WTC11 (cell line): Measurements from ENCODE around the gene TRPV2. TPM values are rescaled to one million over a fixed set of nuclear protein-coding genes. Genes with fewer than 3 reads are reported as not detected.
A peak's percentile ranks its signal among the peaks of the same experiment; 100 is the strongest.

Experiments
- ATAC-seq: fragments of 200-7000 bp; cut with Tn5 transposase; 2 replicates; pipeline ENCODE4 v1.10.0; 2021; ENCODE audit warnings: mild to moderate bottlenecking, moderate library complexity
- CTCF ChIA-PET: fragments of 300-600 bp; sonication (Branson Sonifier 250); formaldehyde crosslinking; loops from one replicate; lab custom pipeline; 2021; ENCODE audit warnings: antibody characterized with exemption; lab: Charles Lee
- POLR2A ChIA-PET: fragments of 350-600 bp; sonication (Branson Sonifier 250); formaldehyde crosslinking; loops from one replicate; lab custom pipeline; 2021; ENCODE audit warnings: antibody characterized with exemption; lab: Charles Lee
- DNase-seq: peaks from one replicate; pipeline ENCODE4 v3.0.0; 2021; ENCODE audit warnings: low spot score
- H3K27ac Mint-ChIP-seq: 2 replicates; pipeline ENCODE4 v1.8.0; 2021; ENCODE audit warnings: mixed read lengths
- H3K27me3 Mint-ChIP-seq: 2 replicates; pipeline ENCODE4 v1.8.0; 2021; ENCODE audit warnings: low read depth, mild to moderate bottlenecking, moderate library complexity, mixed read lengths
- H3K36me3 Mint-ChIP-seq: 2 replicates; pipeline ENCODE4 v1.8.0; 2021; ENCODE audit warnings: mixed read lengths
- H3K4me1 Mint-ChIP-seq: 2 replicates; pipeline ENCODE4 v1.8.0; 2022; ENCODE audit warnings: mixed read lengths
- H3K4me3 Mint-ChIP-seq: 2 replicates; pipeline ENCODE4 v1.8.0; 2021; ENCODE audit warnings: mild to moderate bottlenecking, moderate library complexity, mixed read lengths
- H3K9me3 Mint-ChIP-seq: 2 replicates; pipeline ENCODE4 v1.8.0; 2021; ENCODE audit warnings: mixed read lengths
- CTCF ChIP-seq: fragments of 200-600 bp; IDR thresholded peaks from 2 replicates; pipeline ENCODE4 v1.8.0; 2022; ENCODE audit warnings: antibody characterized with exemption
- ETV6 ChIP-seq: sonication (generic); formaldehyde crosslinking; IDR thresholded peaks from 2 replicates; pipeline ENCODE4 v1.8.1; 2022; ENCODE audit warnings: mild to moderate bottlenecking, missing genetic modification reagents
- GABPB1 ChIP-seq: sonication (generic); formaldehyde crosslinking; IDR thresholded peaks from 2 replicates; pipeline ENCODE4 v1.8.1; 2023; ENCODE audit warnings: mild to moderate bottlenecking, missing genetic modification reagents
- GTF2I ChIP-seq: fragments of 250-450 bp; sonication (Bioruptor Pico); conservative IDR thresholded peaks from 2 replicates; pipeline ENCODE4 v1.4.0; 2021; ENCODE audit warnings: mild to moderate bottlenecking
- JUN ChIP-seq: sonication (generic); formaldehyde crosslinking; IDR thresholded peaks from 2 replicates; pipeline ENCODE4 v1.8.0; 2023; ENCODE audit warnings: mild to moderate bottlenecking, missing genetic modification reagents
- MAX ChIP-seq: sonication (generic); formaldehyde crosslinking; IDR thresholded peaks from 2 replicates; pipeline ENCODE4 v1.8.0; 2022; ENCODE audit warnings: mild to moderate bottlenecking, missing genetic modification reagents
- NFE2L1 ChIP-seq: sonication (generic); formaldehyde crosslinking; IDR thresholded peaks from 2 replicates; pipeline ENCODE4 v1.8.1; 2023; ENCODE audit warnings: missing genetic modification reagents
- NR3C1 ChIP-seq: sonication (generic); formaldehyde crosslinking; conservative IDR thresholded peaks from 2 replicates; pipeline ENCODE4 v1.8.1; 2023; ENCODE audit warnings: low read depth, mild to moderate bottlenecking, missing genetic modification reagents
- PRRX2 ChIP-seq: fragments of 250-450 bp; sonication (Bioruptor Pico); IDR thresholded peaks from 2 replicates; pipeline ENCODE4 v1.8.0; 2021; ENCODE audit warnings: mild to moderate bottlenecking
- TEAD1 ChIP-seq: sonication (generic); formaldehyde crosslinking; IDR thresholded peaks from 2 replicates; pipeline ENCODE4 v1.8.0; 2022; ENCODE audit warnings: mild to moderate bottlenecking, missing genetic modification reagents
- TP53 ChIP-seq: sonication (generic); formaldehyde crosslinking; IDR thresholded peaks from 2 replicates; pipeline ENCODE4 v1.8.1; 2023; ENCODE audit warnings: mild to moderate bottlenecking, missing genetic modification reagents
- USF2 ChIP-seq: sonication (generic); formaldehyde crosslinking; IDR thresholded peaks from 2 replicates; pipeline ENCODE4 v1.8.1; 2023; ENCODE audit warnings: mild to moderate bottlenecking, missing genetic modification reagents, moderate library complexity
- ZBTB21 ChIP-seq: sonication (generic); formaldehyde crosslinking; IDR thresholded peaks from 2 replicates; pipeline ENCODE4 v1.8.1; 2023; ENCODE audit warnings: mild to moderate bottlenecking, missing genetic modification reagents, borderline replicate concordance
- ZMAT4 ChIP-seq: fragments of 250-450 bp; sonication (Bioruptor Pico); IDR thresholded peaks from 2 replicates; pipeline ENCODE4 v1.9.0; 2021; ENCODE audit warnings: mild to moderate bottlenecking
- ZNF121 ChIP-seq: sonication (generic); formaldehyde crosslinking; IDR thresholded peaks from 2 replicates; pipeline ENCODE4 v1.8.0; 2023; ENCODE audit warnings: missing genetic modification reagents
- ZNF219 ChIP-seq: sonication (generic); formaldehyde crosslinking; IDR thresholded peaks from 2 replicates; pipeline ENCODE4 v1.8.0; 2023; ENCODE audit warnings: missing genetic modification reagents, mild to moderate bottlenecking, borderline replicate concordance
- ZNF281 ChIP-seq: sonication (generic); formaldehyde crosslinking; IDR thresholded peaks from 2 replicates; pipeline ENCODE4 v1.8.0; 2023; ENCODE audit warnings: mild to moderate bottlenecking, missing genetic modification reagents
- ZNF317 ChIP-seq: sonication (generic); formaldehyde crosslinking; IDR thresholded peaks from 2 replicates; pipeline ENCODE4 v1.8.1; 2023; ENCODE audit warnings: low read depth, mild to moderate bottlenecking, moderate library complexity, missing genetic modification reagents, borderline replicate concordance
- ZNF423 ChIP-seq: fragments of 250-450 bp; sonication (Bioruptor Pico); IDR thresholded peaks from 2 replicates; pipeline ENCODE4 v2.1.2; 2022; ENCODE audit warnings: mild to moderate bottlenecking, moderate library complexity
- ZSCAN18 ChIP-seq: fragments of 250-450 bp; sonication (Bioruptor Pico); IDR thresholded peaks from 2 replicates; pipeline ENCODE4 v2.1.2; 2022; ENCODE audit warnings: mild to moderate bottlenecking, moderate library complexity
- total RNA-seq: library from RNA; stranded (reverse); gene quantifications from 3 replicates; pipeline ENCODE4 v1.2.3, GENCODE V29; 2021
- TF ChIP-seq, protein P1 (sequence below): sonication (generic); formaldehyde crosslinking; IDR thresholded peaks from 2 replicates; pipeline ENCODE4 v1.8.0; 2022; ENCODE audit warnings: mild to moderate bottlenecking, missing genetic modification reagents

The TRPV2 gene
- total RNA-seq, 1 experiment from 2014 or later, result 3.5 TPM

GRCh38 chr17:16427020-16427419, 11.6 kb downstream of the TRPV2 start (continued):
- TF ChIP-seq USF2 (CRISPR knock-in tag) (no peak), PRRX2 (CRISPR knock-in tag) (no peak), NR3C1 (no peak), ZBTB21 (CRISPR knock-in tag) (no peak), ZMAT4 (CRISPR knock-in tag) (no peak), ZSCAN18 (CRISPR knock-in tag) (no peak)

- no peaks in the 10 kb centered on the region for H3K9me3 Mint-ChIP-seq
- H3K27ac Mint-ChIP-seq, result no peak overlapping the region
- ATAC-seq (peak; percentile 85), DNase-seq (peak; percentile 74)
- H3K36me3 Mint-ChIP-seq, result no peaks in the 10 kb centered on the region
- peaks cover 7% of the 10 kb centered on the region; the same call in 1 of the 2 replicates for H3K27me3 Mint-ChIP-seq
- peaks cover 4% of the 10 kb centered on the region for H3K4me1 Mint-ChIP-seq
- TF ChIP-seq TEAD1 (CRISPR knock-in tag) (no peak), TP53 (no peak), ZNF121 (peak; percentile 60; the same call in 1 of the 2 replicates), JUN (no peak), GTF2I (CRISPR knock-in tag) (no peak), ZNF219 (CRISPR knock-in tag) (no peak), GABPB1 (CRISPR knock-in tag) (peak; percentile 22; the same call in 1 of the 2 replicates), NFE2L1 (no peak), USF2 (CRISPR knock-in tag) (peak; percentile 33), ZNF317 (CRISPR knock-in tag) (no peak), ZNF281 (CRISPR knock-in tag) (no peak), MAX (CRISPR knock-in tag) (peak; percentile 75; the same call in 1 of the 2 replicates), ZNF423 (CRISPR knock-in tag) (0 out of 2 replicates have a peak, but pooled peaks have one; percentile 12), ETV6 (CRISPR knock-in tag) (no peak), CTCF (peak; percentile 27; the same call in 1 of the 2 replicates)
- TF ChIP-seq, protein P1, sequence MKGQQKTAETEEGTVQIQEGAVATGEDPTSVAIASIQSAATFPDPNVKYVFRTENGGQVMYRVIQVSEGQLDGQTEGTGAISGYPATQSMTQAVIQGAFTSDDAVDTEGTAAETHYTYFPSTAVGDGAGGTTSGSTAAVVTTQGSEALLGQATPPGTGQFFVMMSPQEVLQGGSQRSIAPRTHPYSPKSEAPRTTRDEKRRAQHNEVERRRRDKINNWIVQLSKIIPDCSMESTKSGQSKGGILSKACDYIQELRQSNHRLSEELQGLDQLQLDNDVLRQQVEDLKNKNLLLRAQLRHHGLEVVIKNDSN (CRISPR knock-in tag), result peak; percentile 48; the same call in 1 of the 2 replicates
- POLR2A ChIA-PET, result interaction anchor here (1.3 to 2.6 kb wide), 2 partner anchors 10 to 15 kb away, joined by 4 to 16 read pairs; no protein-coding TSS in a partner anchor
- no peak overlapping the region for H3K4me3 Mint-ChIP-seq
- CTCF ChIA-PET, result interaction anchor here (0.5 to 2.9 kb wide), 31 partner anchors 9 to 161 kb away, joined by 3 to 49 read pairs (median 5); partner anchors contain the start of genes TRPV2 and UBB
These were observed 12.9 kb downstream of the TRPV2 start for GRCh38 chr17:16428098-16428882.
